Measurements from ENCODE around the gene PARD3.

DNA sequence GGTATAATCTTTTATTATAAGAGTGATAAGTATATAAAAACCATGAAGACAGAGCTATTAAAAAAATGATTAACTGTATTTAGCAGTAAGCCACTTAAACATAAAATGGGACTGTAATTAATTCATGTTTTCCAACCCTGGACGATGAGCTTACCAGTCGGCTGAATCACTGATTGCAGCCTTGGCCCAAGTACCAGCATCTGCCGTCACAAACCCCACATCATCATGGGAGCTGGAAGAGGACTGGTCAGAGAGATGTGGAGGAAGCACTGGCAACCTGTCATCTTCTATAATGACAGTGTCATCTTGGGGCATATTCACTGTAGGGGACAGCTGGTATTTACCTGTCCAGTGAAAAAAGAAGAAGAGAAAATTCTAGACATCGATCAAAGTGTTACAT lies 473.6 kb downstream of the PARD3 start:
- TF ChIP-seq CTCF (conservative IDR thresholded peaks at IDR 0.05) (no peak), EZH2 (IDR thresholded peaks at IDR 0.05; ENCODE audit: low read depth) (no peak)
